Epithelial cell of esophagus (primary cell): ENCODE data around the gene QRFP.

Source experiments
- DNase-seq: peaks from one replicate; pipeline ENCODE4 v3.0.0; 2010; ENCODE audit warnings: low read depth
- H3K4me3 ChIP-seq: 2 replicates; pipeline ENCODE4 v1.5.1; 2011; ENCODE audit warnings: mild to moderate bottlenecking, low read length, control low read depth
- TF ChIP-seq, protein P1 (sequence below): IDR thresholded peaks from 2 replicates; pipeline ENCODE4 v1.5.1; 2011; ENCODE audit warnings: low read depth, mild to moderate bottlenecking, low read length, control low read depth, inconsistent platforms; ENCODE audit not compliant: insufficient read depth; ENCODE audit errors: missing control alignments

QRFP gene

DNA sequence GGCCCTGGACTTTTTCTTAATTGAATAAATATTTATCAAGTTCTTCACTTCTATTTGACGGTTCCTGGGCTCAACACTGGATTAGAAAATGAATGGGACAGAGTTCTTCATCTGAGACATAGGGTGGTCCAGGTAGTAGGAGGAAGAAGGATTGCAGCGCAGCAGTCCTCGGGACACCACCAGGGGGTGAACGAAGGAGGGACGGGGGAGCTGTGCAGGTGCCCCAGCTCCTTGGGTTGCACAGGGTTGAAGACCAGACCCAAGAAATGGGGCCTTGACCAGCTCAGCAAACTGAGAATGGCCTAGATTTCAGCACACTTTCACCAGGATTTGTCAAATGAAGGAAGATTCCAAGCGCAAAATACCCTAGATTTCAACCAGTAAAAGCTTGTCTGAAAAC lies 32.1 kb downstream of the QRFP start:
- TF ChIP-seq, protein P1, sequence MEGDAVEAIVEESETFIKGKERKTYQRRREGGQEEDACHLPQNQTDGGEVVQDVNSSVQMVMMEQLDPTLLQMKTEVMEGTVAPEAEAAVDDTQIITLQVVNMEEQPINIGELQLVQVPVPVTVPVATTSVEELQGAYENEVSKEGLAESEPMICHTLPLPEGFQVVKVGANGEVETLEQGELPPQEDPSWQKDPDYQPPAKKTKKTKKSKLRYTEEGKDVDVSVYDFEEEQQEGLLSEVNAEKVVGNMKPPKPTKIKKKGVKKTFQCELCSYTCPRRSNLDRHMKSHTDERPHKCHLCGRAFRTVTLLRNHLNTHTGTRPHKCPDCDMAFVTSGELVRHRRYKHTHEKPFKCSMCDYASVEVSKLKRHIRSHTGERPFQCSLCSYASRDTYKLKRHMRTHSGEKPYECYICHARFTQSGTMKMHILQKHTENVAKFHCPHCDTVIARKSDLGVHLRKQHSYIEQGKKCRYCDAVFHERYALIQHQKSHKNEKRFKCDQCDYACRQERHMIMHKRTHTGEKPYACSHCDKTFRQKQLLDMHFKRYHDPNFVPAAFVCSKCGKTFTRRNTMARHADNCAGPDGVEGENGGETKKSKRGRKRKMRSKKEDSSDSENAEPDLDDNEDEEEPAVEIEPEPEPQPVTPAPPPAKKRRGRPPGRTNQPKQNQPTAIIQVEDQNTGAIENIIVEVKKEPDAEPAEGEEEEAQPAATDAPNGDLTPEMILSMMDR, result no peak
- no peak for DNase-seq
- no peak overlapping the region for H3K4me3 ChIP-seq

DNA sequence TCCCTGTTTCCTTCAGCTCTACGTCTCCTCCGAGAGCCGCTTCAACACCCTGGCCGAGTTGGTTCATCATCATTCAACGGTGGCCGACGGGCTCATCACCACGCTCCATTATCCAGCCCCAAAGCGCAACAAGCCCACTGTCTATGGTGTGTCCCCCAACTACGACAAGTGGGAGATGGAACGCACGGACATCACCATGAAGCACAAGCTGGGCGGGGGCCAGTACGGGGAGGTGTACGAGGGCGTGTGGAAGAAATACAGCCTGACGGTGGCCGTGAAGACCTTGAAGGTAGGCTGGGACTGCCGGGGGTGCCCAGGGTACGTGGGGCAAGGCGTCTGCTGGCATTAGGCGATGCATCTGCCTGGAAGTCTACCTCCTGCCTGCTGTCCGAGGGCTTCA lies 33.9 kb downstream of the QRFP start:
- TF ChIP-seq, protein P1, result no peak
- DNase-seq, result no peak
- no peak overlapping the region for H3K4me3 ChIP-seq

DNA sequence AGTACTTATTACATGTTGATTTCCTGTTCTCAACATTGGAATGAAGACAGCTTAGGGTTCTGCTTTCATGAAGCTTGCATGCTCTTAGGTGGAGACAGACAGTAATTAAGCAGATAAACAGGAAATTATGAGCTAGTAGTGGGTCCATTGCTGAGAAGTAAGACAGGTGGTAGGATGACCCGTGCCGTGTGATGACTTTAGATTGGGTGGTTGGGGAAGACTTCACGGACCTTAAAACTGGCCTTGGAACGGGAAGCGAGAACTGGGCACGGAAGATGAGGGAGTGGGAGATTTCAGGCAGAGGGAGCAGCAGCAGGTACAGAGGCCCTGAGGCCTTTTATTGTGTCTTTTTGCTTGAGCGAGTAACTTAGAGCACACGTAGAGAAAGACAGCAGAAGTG lies 34.4 kb downstream of the QRFP start:
- no peak for DNase-seq
- TF ChIP-seq, protein P1, result no peak
- no peak overlapping the region for H3K4me3 ChIP-seq

DNA sequence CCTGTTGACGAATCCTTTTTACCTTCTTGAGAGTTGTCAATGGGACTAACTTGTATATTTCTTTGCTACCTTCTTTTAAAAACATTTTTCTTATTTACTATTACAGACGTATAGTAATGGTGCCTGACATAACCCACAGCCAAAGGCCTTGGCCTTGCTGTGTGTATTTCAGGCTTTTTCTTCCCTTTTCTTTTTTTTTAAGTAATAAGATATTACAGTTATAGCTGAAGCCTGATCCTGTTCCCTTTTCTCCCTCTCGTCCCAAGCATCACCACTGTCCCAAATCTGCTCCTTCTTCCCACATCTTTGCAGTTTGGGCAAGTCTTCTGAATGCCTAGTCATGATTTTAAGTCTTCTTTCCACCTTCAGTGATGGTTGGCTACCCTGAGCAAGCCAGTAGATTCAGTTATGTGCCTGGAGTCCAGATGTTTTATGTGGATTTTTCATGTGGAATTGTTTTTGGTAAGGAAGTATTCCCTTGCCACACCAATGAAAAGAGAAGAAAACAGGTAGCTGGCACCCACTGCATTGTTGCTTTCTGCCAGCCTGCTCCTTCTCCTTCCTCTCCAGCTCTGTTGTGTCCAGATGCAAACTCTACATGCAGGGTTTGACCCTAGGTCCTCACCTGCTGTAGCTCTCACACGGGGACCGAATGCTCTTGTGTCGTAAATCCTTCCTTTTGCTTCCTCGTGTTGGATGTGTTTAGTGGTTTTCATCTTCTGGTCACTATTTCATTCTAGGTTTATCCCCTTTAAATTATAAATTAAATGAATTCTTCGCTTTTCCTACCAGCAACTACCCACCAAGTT lies 35.0 kb downstream of the QRFP start:
- no peak overlapping the region for H3K4me3 ChIP-seq
- no peak for DNase-seq
- TF ChIP-seq, protein P1, result no peak

DNA sequence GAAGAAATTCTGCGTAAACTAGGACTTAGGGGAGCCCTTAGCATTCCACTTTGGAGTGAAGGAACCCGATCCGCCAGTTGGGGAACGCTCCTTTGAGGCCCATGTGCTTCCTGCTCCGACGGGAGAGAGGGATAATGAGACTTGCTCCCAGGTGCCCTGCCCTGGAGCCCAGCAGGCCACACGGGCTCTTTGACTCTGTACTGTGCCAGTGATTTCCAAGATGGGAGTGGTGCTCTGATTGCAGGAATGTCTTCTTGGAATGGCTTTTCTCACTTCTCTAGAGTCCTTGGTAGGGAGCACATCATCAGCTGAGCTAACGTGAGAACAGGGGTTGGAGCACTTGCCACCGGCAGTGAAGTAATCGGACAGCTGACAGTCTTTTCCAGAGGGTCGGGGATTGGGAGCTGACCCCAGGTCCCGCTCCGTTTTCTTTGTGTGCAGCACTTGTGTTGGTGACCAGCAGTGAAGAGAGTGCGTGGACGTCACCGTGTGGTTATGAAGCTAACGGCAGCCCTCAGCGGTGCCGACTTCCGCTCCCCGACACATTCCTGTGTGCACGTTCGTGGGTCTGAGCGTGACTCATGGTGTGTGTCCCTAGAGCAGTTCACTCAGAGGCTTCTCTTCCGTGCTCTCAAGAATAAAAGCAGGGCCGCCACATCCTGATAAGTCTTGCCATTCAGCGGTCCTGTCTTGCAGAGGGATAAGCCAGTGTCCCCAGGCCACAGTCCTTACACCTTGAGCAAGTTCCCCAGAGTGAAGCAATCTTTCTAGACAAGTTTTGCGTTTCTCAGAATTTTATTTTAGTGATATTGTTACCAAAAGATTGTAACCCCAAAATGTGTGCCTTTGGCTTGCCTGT lies 35.9 kb downstream of the QRFP start:
- H3K4me3 ChIP-seq, result no peak overlapping the region
- peak; percentile 87 for DNase-seq
- TF ChIP-seq, protein P1, result peak; percentile 33

DNA sequence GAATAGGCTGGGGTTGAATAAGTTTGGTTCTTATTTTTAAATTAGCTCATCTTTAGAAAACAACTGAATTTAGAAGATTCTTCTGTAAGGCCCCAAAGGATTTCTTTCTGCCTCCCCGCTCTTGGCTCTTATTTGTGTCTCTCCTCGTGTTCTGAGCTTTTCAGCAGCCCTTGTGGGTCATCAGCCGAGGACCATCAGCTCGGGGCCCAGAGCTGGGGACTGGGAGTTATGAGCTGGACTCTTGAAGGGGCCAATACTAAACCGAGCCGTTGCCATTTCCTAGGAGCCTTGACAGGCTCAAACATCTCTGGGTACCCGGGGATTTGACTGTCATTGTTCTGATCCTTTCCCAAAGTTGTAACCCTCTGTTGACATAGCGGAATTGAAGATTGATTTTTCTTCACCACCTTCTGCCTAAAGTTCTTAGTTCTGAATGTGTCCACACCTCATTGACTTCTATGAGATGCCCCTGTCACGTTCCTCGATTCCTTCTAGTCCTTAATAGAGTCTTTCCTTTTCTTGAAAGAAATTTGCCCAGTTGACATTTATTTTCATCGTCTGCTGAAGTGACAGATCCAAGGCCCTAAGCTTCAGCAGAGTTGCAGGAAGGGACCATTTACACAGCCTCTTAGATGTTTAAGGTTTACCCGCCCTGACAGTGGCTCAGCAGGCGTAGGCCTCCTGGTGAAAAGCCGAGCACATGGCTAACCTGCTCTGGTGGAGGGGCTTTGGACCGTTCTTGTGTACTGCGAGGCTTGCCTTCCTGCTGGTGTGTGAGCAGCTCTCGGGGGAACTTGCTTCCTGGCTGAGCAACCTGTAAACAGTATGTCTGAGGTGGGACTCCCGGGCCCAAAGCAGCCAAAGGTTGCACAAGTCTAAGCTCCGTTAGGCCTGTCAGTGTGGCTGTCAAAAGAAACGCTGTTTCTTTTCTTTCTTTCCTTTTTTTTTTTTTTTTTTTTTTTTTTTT lies 37.6 kb downstream of the QRFP start:
- no peak for DNase-seq

More for the DNA sequence above, 37.6 kb downstream of the QRFP start:
- TF ChIP-seq, protein P1, result no peak
- no peak overlapping the region for H3K4me3 ChIP-seq
